ENCODE results near the gene GNA12. TPM values are rescaled to one million over a fixed set of nuclear protein-coding genes. Genes with fewer than 3 reads are reported as not detected.

GNA12 gene
- total RNA-seq, 1 experiment from 2014 or later: 36.2 TPM

- no peaks in the 10 kb centered on the region for H3K27me3 Mint-ChIP-seq (ENCODE audit: insufficient read depth, unreplicated experiment)
- no peaks in the 10 kb centered on the region for H3K9me3 Mint-ChIP-seq (ENCODE audit: unreplicated experiment)
- H3K27ac Mint-ChIP-seq (ENCODE audit: low read depth, unreplicated experiment): no peak overlapping the region
- intact Hi-C loops (cut with micrococcal nuclease): no loop called here
- H3K4me3 Mint-ChIP-seq (ENCODE audit: unreplicated experiment): no peak overlapping the region
- peaks cover 25% of the 10 kb centered on the region for H3K4me1 Mint-ChIP-seq (ENCODE audit: insufficient read depth, unreplicated experiment)
- CTCF ChIA-PET: no interaction called here
- no peak for TF ChIP-seq CTCF (IDR thresholded peaks at IDR 0.05; ENCODE audit: unreplicated experiment)
- no peak for DNase-seq (ENCODE audit: unreplicated experiment)
- H3K36me3 Mint-ChIP-seq (ENCODE audit: insufficient read depth, unreplicated experiment): peaks cover 13% of the 10 kb centered on the region
- BruUV-seq (replicated peaks): no TSS peak
- POLR2A ChIA-PET: interaction anchor here (2.0 to 2.3 kb wide), 2 partner anchors 22 to 41 kb away, joined by 6 to 11 read pairs; no protein-coding TSS in a partner anchor
Observed at GRCh38 chr7:2798669-2799068, 45.4 kb downstream of the GNA12 start.

- no peak for DNase-seq (ENCODE audit: unreplicated experiment)
- Mint-ChIP-seq H3K27ac (ENCODE audit: low read depth, unreplicated experiment) (no peak overlapping the region), H3K36me3 (ENCODE audit: insufficient read depth, unreplicated experiment) (peaks cover 28% of the 10 kb centered on the region), H3K27me3 (ENCODE audit: insufficient read depth, unreplicated experiment) (no peaks in the 10 kb centered on the region), H3K9me3 (ENCODE audit: unreplicated experiment) (no peaks in the 10 kb centered on the region), H3K4me3 (ENCODE audit: unreplicated experiment) (no peak overlapping the region), H3K4me1 (ENCODE audit: insufficient read depth, unreplicated experiment) (peaks cover 7% of the 10 kb centered on the region)
- TF ChIP-seq CTCF (IDR thresholded peaks at IDR 0.05; ENCODE audit: unreplicated experiment): no peak
- BruUV-seq (replicated peaks): no TSS peak
- intact Hi-C loops (cut with micrococcal nuclease): no loop called here
- POLR2A ChIA-PET: interaction anchor here (0.6 to 0.8 kb wide), 2 partner anchors 38 to 126 kb away, joined by 3 read pairs; no protein-coding TSS in a partner anchor
- CTCF ChIA-PET: interaction anchor here (0.7 kb wide), 1 partner anchor 141 kb away, joined by 3 read pairs; no protein-coding TSS in a partner anchor
Observed at GRCh38 chr7:2796358-2797352, 47.5 kb downstream of the GNA12 start.

GRCh38 chr7:2795906-2796305 is 48.2 kb downstream of the GNA12 start:
- CTCF ChIA-PET: no interaction called here
- Mint-ChIP-seq H3K9me3 (ENCODE audit: unreplicated experiment) (no peaks in the 10 kb centered on the region), H3K4me1 (ENCODE audit: insufficient read depth, unreplicated experiment) (no peaks in the 10 kb centered on the region), H3K27me3 (ENCODE audit: insufficient read depth, unreplicated experiment) (no peaks in the 10 kb centered on the region), H3K4me3 (ENCODE audit: unreplicated experiment) (no peak overlapping the region), H3K27ac (ENCODE audit: low read depth, unreplicated experiment) (no peak overlapping the region), H3K36me3 (ENCODE audit: insufficient read depth, unreplicated experiment) (peaks cover 31% of the 10 kb centered on the region)
- no peak for TF ChIP-seq CTCF (IDR thresholded peaks at IDR 0.05; ENCODE audit: unreplicated experiment)
- intact Hi-C loops (cut with micrococcal nuclease): no loop called here
- no TSS peak for BruUV-seq (replicated peaks)
- DNase-seq (ENCODE audit: unreplicated experiment): no peak
- POLR2A ChIA-PET: interaction anchor here (0.8 kb wide), 1 partner anchor 38 kb away, joined by 3 read pairs; no protein-coding TSS in a partner anchor

GRCh38 chr7:2794836-2795636 is 49.1 kb downstream of the GNA12 start:
- Mint-ChIP-seq H3K27me3 (ENCODE audit: insufficient read depth, unreplicated experiment) (no peaks in the 10 kb centered on the region), H3K36me3 (ENCODE audit: insufficient read depth, unreplicated experiment) (peaks cover 31% of the 10 kb centered on the region), H3K4me3 (ENCODE audit: unreplicated experiment) (no peak overlapping the region), H3K4me1 (ENCODE audit: insufficient read depth, unreplicated experiment) (no peaks in the 10 kb centered on the region), H3K9me3 (ENCODE audit: unreplicated experiment) (no peaks in the 10 kb centered on the region), H3K27ac (ENCODE audit: low read depth, unreplicated experiment) (peak overlapping the region; percentile 68)
- ChIA-PET POLR2A (interaction anchor here (0.7 to 1.2 kb wide), 4 partner anchors 26 to 124 kb away, joined by 3 read pairs; no protein-coding TSS in a partner anchor), CTCF (interaction anchor here (0.6 kb wide), 1 partner anchor 648 kb away, joined by 3 read pairs; no protein-coding TSS in a partner anchor)
- intact Hi-C loops (cut with micrococcal nuclease): no loop called here
- TF ChIP-seq CTCF (IDR thresholded peaks at IDR 0.05; ENCODE audit: unreplicated experiment): no peak
- no peak for DNase-seq (ENCODE audit: unreplicated experiment)
- BruUV-seq (replicated peaks): no TSS peak

All from MCF 10A (cell line).